Esophagus squamous epithelium (tissue), 4 donors: ENCODE results near the gene PLOD1.

Experiments used
- POLR2A ChIP-seq, 4 donors: fragments of 450-650 bp; IDR thresholded peaks; one replicate each; pipeline ENCODE4 v1.6.1; 2017; ENCODE audit warnings: antibody characterized with exemption in 4 of 4, mild to moderate bottlenecking in 4 of 4, moderate library complexity in 3 of 4
- TF ChIP-seq, protein P1 (sequence below), 6 experiments: fragments of 450-650 bp in 4 of 6; fragments of 200-600 bp in 2 of 6; sonication (generic) in 2 of 6; IDR thresholded peaks; one replicate each; pipeline ENCODE4 v1.5.1; 2016 to 2019; ENCODE audit warnings: antibody characterized with exemption in 6 of 6, mild to moderate bottlenecking in 4 of 6, moderate library complexity in 4 of 6

DNA sequence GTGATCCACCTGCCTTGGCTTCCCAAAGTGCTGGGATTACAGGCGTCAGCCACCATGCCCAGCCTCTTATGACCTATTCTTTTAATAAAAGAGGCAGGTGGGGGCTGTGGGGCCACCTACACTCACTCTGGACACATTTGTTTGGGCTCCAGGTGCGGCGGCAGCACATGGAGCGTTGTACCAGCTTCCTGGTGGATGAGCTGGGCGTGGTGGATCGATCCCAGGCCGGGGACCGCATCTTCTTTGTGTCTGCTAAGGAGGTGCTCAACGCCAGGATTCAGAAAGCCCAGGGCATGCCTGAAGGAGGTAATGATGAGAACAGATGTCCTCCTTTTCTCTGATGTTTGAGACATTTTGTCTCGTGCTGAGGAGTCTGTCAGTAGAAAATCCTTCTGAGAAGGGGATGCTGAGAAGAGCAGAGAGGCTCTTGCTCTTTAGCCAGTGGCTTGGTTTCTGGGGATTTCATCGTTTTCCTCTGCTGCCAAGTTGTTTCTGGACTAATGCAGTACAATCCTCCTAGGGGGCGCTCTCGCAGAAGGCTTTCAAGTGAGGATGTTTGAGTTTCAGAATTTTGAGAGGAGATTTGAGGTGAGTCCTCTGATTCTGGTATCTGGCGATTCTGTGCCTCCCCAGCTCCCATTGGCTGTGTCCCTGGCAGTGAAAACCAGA is 66.9 kb downstream of the PLOD1 start:
- no peak for TF ChIP-seq POLR2A (IDR thresholded peaks at IDR 0.05)
- TF ChIP-seq, protein P1, sequence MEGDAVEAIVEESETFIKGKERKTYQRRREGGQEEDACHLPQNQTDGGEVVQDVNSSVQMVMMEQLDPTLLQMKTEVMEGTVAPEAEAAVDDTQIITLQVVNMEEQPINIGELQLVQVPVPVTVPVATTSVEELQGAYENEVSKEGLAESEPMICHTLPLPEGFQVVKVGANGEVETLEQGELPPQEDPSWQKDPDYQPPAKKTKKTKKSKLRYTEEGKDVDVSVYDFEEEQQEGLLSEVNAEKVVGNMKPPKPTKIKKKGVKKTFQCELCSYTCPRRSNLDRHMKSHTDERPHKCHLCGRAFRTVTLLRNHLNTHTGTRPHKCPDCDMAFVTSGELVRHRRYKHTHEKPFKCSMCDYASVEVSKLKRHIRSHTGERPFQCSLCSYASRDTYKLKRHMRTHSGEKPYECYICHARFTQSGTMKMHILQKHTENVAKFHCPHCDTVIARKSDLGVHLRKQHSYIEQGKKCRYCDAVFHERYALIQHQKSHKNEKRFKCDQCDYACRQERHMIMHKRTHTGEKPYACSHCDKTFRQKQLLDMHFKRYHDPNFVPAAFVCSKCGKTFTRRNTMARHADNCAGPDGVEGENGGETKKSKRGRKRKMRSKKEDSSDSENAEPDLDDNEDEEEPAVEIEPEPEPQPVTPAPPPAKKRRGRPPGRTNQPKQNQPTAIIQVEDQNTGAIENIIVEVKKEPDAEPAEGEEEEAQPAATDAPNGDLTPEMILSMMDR (IDR thresholded peaks at IDR 0.05) = peak in 4 of 6 experiments; percentile 20 to 40 (median 34)
